ENCODE data around the gene TP53I13.

TP53I13 gene, protein sequence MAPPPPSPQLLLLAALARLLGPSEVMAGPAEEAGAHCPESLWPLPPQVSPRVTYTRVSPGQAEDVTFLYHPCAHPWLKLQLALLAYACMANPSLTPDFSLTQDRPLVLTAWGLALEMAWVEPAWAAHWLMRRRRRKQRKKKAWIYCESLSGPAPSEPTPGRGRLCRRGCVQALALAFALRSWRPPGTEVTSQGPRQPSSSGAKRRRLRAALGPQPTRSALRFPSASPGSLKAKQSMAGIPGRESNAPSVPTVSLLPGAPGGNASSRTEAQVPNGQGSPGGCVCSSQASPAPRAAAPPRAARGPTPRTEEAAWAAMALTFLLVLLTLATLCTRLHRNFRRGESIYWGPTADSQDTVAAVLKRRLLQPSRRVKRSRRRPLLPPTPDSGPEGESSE

DNA sequence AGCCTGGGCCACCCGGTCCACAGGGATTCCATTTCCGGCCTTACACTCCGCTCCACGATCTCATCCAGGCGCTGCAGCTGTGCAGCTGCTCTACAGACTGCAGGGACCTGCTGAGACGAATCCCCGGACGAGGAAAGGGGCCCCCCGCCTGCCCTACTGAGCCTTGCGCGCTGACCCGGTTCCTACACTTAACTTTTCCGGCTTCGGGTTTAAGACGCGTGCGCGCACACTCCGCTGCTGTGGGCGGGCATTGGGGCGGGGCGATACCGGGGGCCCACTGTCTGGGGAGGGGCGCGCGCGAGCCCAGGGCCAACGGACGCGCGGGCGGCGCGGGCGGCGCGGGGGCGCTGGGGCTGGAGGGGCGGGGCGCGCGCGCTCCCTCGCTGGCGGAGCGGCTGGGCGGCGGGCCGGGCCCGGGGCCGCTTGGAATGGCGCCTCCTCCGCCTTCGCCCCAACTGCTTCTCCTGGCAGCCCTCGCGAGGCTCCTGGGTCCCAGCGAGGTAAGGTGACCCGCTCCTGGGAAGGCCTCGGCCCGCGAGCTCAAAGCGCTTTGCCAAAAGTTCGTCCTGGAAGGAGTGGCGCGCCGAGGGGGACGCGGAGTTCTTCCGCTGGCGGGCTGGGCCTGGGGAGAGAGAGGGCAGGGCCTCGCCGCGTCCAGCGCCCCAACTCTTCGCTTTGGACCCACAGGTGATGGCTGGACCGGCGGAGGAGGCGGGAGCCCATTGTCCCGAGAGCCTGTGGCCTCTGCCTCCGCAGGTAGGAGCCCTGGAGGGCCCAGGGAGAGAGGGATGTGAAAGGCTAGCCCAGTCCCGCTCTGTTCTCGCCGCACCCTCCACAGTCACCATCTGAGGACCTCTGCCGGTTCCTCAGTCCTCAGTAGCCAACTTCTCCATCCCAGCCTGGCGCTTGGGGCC, at the start of gene TP53I13:
Gene TP53I13 (plus strand): TSS at position 371 of the 914 bp plus-strand sequence. CDS start 58 bp downstream, at position 429.
- peak within 1 kb of the TSS; percentile 98 for H3K4me2 ChIP-seq (ENCODE audit: low read length)
- peak within 1 kb of the TSS; percentile 73; the same call in 1 of the 2 replicates for H2AFZ ChIP-seq (ENCODE audit: low read depth, low read length)
- TF ChIP-seq, protein P1, sequence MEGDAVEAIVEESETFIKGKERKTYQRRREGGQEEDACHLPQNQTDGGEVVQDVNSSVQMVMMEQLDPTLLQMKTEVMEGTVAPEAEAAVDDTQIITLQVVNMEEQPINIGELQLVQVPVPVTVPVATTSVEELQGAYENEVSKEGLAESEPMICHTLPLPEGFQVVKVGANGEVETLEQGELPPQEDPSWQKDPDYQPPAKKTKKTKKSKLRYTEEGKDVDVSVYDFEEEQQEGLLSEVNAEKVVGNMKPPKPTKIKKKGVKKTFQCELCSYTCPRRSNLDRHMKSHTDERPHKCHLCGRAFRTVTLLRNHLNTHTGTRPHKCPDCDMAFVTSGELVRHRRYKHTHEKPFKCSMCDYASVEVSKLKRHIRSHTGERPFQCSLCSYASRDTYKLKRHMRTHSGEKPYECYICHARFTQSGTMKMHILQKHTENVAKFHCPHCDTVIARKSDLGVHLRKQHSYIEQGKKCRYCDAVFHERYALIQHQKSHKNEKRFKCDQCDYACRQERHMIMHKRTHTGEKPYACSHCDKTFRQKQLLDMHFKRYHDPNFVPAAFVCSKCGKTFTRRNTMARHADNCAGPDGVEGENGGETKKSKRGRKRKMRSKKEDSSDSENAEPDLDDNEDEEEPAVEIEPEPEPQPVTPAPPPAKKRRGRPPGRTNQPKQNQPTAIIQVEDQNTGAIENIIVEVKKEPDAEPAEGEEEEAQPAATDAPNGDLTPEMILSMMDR (IDR thresholded peaks at IDR 0.05; ENCODE audit: low read depth, low read length): no peak
- TF ChIP-seq EZH2phosphoT487 (IDR thresholded peaks at IDR 0.05; ENCODE audit: low read depth): no peak
- H3K9ac ChIP-seq (ENCODE audit: low read length): peak within 1 kb of the TSS; percentile 85
- H3K27ac ChIP-seq (ENCODE audit: low read length): peak within 1 kb of the TSS; percentile 82
- H4K20me1 ChIP-seq (ENCODE audit: insufficient read depth, low read length): no peaks in the 10 kb centered on the region
- H3K79me2 ChIP-seq (ENCODE audit: low read length): peaks cover 26% of the 10 kb centered on the region
- peak within 1 kb of the TSS; percentile 96 for H3K4me3 ChIP-seq (ENCODE audit: low read length)
- no peaks in the 10 kb centered on the region for H3K27me3 ChIP-seq (ENCODE audit: low read depth, low read length)
- H3K9me3 ChIP-seq (ENCODE audit: insufficient read depth, low read length): no peaks in the 10 kb centered on the region
- peaks cover 19% of the 10 kb centered on the region for H3K4me1 ChIP-seq (ENCODE audit: low read length)
- no peaks in the 10 kb centered on the region for H3K36me3 ChIP-seq (replicated peaks; ENCODE audit: low read depth, low read length)

DNA sequence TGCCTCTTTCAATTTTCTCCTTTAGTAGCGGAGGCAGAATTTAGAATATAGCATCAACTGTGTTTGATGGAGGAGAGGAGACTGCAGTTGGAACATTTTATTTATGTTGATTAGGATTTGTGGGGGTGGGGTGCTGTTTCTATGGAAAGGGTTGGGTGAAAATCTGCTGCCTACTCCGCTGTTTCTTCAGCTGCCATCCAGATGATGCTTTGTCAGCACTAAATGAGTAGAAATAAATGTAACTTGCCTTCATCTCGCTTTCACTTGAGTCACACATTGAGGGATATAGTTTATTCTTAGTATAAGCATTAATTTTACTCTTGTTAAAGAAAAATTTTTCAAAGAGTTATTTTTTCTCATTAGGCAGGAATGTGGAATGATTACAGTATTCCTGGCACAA, 43.8 kb upstream of the TP53I13 start:
- H3K9me3 ChIP-seq (ENCODE audit: insufficient read depth, low read length): no peaks in the 10 kb centered on the region
- H2AFZ ChIP-seq (ENCODE audit: low read depth, low read length): no peak overlapping the region
- H3K4me3 ChIP-seq (ENCODE audit: low read length): no peak overlapping the region
- no peak for TF ChIP-seq EZH2phosphoT487 (IDR thresholded peaks at IDR 0.05; ENCODE audit: low read depth)
- TF ChIP-seq, protein P1 (IDR thresholded peaks at IDR 0.05; ENCODE audit: low read depth, low read length): no peak
- no peak overlapping the region for H3K27ac ChIP-seq (ENCODE audit: low read length)
- H3K27me3 ChIP-seq (ENCODE audit: low read depth, low read length): no peaks in the 10 kb centered on the region
- H3K4me1 ChIP-seq (ENCODE audit: low read length): no peaks in the 10 kb centered on the region
- no peaks in the 10 kb centered on the region for H4K20me1 ChIP-seq (ENCODE audit: insufficient read depth, low read length)
- H3K36me3 ChIP-seq (replicated peaks; ENCODE audit: low read depth, low read length): peaks cover 13% of the 10 kb centered on the region
- no peak overlapping the region for H3K4me2 ChIP-seq (ENCODE audit: low read length)
- no peak overlapping the region for H3K9ac ChIP-seq (ENCODE audit: low read length)
- H3K79me2 ChIP-seq (ENCODE audit: low read length): no peaks in the 10 kb centered on the region

DNA sequence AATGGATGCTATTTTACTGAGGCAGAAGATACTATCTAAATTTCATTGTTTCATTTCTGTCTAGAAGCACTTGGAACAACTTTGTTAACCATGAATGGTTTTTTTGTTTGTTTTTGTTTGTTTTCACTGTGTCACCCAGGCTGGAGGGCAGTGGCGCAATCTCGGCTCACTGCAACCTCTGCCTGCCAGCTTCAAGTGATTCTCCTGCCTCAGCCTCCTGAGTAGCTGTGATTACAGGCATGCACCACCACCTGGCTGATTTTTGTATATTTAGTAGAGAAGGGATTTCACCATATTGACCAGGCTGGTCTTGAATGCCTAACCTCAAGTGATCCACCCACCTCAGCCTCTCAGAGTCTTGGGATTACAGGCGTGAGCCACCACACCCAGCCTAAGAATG, 42.2 kb upstream of the TP53I13 start:
- no peak overlapping the region for H3K4me3 ChIP-seq (ENCODE audit: low read length)
- H3K9me3 ChIP-seq (ENCODE audit: insufficient read depth, low read length): no peaks in the 10 kb centered on the region
- H4K20me1 ChIP-seq (ENCODE audit: insufficient read depth, low read length): 0 out of 2 replicates have a peak, but pooled peaks cover 4% of the 10 kb centered on the region
- H3K4me2 ChIP-seq (ENCODE audit: low read length): no peak overlapping the region
- H2AFZ ChIP-seq (ENCODE audit: low read depth, low read length): no peak overlapping the region
- no peak overlapping the region for H3K27ac ChIP-seq (ENCODE audit: low read length)
- H3K79me2 ChIP-seq (ENCODE audit: low read length): no peaks in the 10 kb centered on the region
- no peaks in the 10 kb centered on the region for H3K27me3 ChIP-seq (ENCODE audit: low read depth, low read length)
- no peak overlapping the region for H3K9ac ChIP-seq (ENCODE audit: low read length)
- H3K36me3 ChIP-seq (replicated peaks; ENCODE audit: low read depth, low read length): peaks cover 21% of the 10 kb centered on the region
- TF ChIP-seq EZH2phosphoT487 (IDR thresholded peaks at IDR 0.05; ENCODE audit: low read depth): no peak
- TF ChIP-seq, protein P1 (IDR thresholded peaks at IDR 0.05; ENCODE audit: low read depth, low read length): no peak
- no peaks in the 10 kb centered on the region for H3K4me1 ChIP-seq (ENCODE audit: low read length)

DNA sequence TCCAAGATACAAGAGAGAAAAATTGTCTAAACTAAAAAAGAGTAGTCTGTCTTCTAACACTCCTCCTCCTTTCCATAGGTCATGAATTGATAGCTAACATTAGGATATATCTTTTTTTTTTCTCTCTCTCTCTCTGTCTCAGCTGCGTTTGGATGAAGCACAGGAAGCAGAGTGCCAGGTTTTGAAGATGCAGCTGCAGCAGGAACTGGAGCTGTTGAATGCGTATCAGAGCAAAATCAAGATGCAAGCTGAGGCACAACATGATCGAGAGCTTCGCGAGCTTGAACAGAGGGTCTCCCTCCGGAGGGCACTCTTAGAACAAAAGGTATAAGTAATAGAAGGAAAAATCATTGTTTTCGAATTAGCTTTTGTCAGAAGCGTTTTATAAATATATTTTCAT, 34.5 kb upstream of the TP53I13 start:
- H3K4me1 ChIP-seq (ENCODE audit: low read length): no peaks in the 10 kb centered on the region
- H2AFZ ChIP-seq (ENCODE audit: low read depth, low read length): no peak overlapping the region
- H3K9me3 ChIP-seq (ENCODE audit: insufficient read depth, low read length): no peaks in the 10 kb centered on the region
- H3K27ac ChIP-seq (ENCODE audit: low read length): no peak overlapping the region
- peaks cover 30% of the 10 kb centered on the region for H3K36me3 ChIP-seq (replicated peaks; ENCODE audit: low read depth, low read length)
- no peaks in the 10 kb centered on the region for H3K79me2 ChIP-seq (ENCODE audit: low read length)
- no peak overlapping the region for H3K9ac ChIP-seq (ENCODE audit: low read length)
- H3K4me2 ChIP-seq (ENCODE audit: low read length): no peak overlapping the region
- no peak overlapping the region for H3K4me3 ChIP-seq (ENCODE audit: low read length)
- no peak for TF ChIP-seq EZH2phosphoT487 (IDR thresholded peaks at IDR 0.05; ENCODE audit: low read depth)
- H4K20me1 ChIP-seq (ENCODE audit: insufficient read depth, low read length): 0 out of 2 replicates have a peak, but pooled peaks cover 4% of the 10 kb centered on the region
- H3K27me3 ChIP-seq (ENCODE audit: low read depth, low read length): no peaks in the 10 kb centered on the region

Data from OCI-LY3 (cell line).